Upper lobe of left lung (tissue), 4 donors: ENCODE measurements around the gene PRLH.

ENCODE experiments used
- EP300 ChIP-seq, 4 donors: sonication (generic); formaldehyde crosslinking; IDR thresholded peaks; one replicate each; pipeline ENCODE4 v1.5.1; 2017; ENCODE audit warnings: antibody characterized with exemption in 4 of 4, control low read depth in 2 of 4
- POLR2A ChIP-seq, 4 donors: fragments of 450-650 bp; IDR thresholded peaks; one replicate each; pipeline ENCODE4 v1.5.1; 2016 to 2017; ENCODE audit warnings: antibody characterized with exemption in 4 of 4, mild to moderate bottlenecking in 2 of 4
- POLR2AphosphoS5 ChIP-seq, 2 donors: sonication (generic); formaldehyde crosslinking; IDR thresholded peaks; one replicate each; pipeline ENCODE4 v1.5.1; 2017; ENCODE audit warnings: antibody characterized with exemption in 2 of 2
- TF ChIP-seq, protein P1 (sequence below), 6 experiments: fragments of 450-650 bp in 4 of 6; fragments of 200-600 bp in 2 of 6; sonication (generic) in 2 of 6; IDR thresholded peaks; one replicate each; pipeline ENCODE4 v1.5.1; 2016 to 2019; ENCODE audit warnings: antibody characterized with exemption in 6 of 6

GRCh38 chr2:237576974-237577373 lies 10.6 kb downstream of the PRLH start:
- TF ChIP-seq POLR2A (IDR thresholded peaks at IDR 0.05) (no peak), EP300 (IDR thresholded peaks at IDR 0.05) (no peak), POLR2AphosphoS5 (IDR thresholded peaks at IDR 0.05) (no peak)
- TF ChIP-seq, protein P1, sequence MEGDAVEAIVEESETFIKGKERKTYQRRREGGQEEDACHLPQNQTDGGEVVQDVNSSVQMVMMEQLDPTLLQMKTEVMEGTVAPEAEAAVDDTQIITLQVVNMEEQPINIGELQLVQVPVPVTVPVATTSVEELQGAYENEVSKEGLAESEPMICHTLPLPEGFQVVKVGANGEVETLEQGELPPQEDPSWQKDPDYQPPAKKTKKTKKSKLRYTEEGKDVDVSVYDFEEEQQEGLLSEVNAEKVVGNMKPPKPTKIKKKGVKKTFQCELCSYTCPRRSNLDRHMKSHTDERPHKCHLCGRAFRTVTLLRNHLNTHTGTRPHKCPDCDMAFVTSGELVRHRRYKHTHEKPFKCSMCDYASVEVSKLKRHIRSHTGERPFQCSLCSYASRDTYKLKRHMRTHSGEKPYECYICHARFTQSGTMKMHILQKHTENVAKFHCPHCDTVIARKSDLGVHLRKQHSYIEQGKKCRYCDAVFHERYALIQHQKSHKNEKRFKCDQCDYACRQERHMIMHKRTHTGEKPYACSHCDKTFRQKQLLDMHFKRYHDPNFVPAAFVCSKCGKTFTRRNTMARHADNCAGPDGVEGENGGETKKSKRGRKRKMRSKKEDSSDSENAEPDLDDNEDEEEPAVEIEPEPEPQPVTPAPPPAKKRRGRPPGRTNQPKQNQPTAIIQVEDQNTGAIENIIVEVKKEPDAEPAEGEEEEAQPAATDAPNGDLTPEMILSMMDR (IDR thresholded peaks at IDR 0.05), result no peak
